Measurements from ENCODE around the gene AGBL2. TPM values are rescaled to one million over a fixed set of nuclear protein-coding genes. Genes with fewer than 3 reads are reported as not detected.
"Not testable (repeated sequence)": the region's sequence is repeated elsewhere in the genome, so short reads cannot be mapped to it uniquely, and the experiment has no call there.

The AGBL2 gene
- total RNA-seq, 4 donors from 2014 or later, result not detected

- Histone ChIP-seq H3K27me3 (no peaks in the 10 kb centered on the region), H3K4me3 (no peak overlapping the region), H3K36me3 (peaks cover 3 to 55% of the 10 kb centered on the region in 2 donors), H3K27ac (no peak overlapping the region), H3K4me1 (peaks cover 0 to 4% of the 10 kb centered on the region in 2 donors), H3K9me3 (no peaks in the 10 kb centered on the region)
- TF ChIP-seq POLR2A (IDR thresholded peaks at IDR 0.05), result no peak
- no peak for TF ChIP-seq CTCF (IDR thresholded peaks at IDR 0.05 in 4 of 5, conservative IDR thresholded peaks at IDR 0.05 in 1 of 5)
- in situ Hi-C loops (cut with MboI; ENCODE audit: low sequenced_read_pairs in 4 of 4) (no loop called here), intact Hi-C loops (cut with DNase I; ENCODE audit: low total_unique reads) (loop anchor here (5.0 kb wide), 1 partner anchor 74 kb away; the partner anchor contains the start of gene MTCH2)
- ATAC-seq (no peak), DNase-seq (no peak)
These were observed 1.5 kb upstream of the AGBL2 start for GRCh38 chr11:47716692-47717091.

GRCh38 chr11:47714554-47715081 is 551 bp downstream of the AGBL2 start:
- in situ Hi-C loops (cut with MboI; ENCODE audit: low sequenced_read_pairs in 4 of 4) (no loop called here), intact Hi-C loops (cut with DNase I; ENCODE audit: low total_unique reads) (loop anchor here (5.0 kb wide), 1 partner anchor 72 kb away; the partner anchor contains the start of gene MTCH2)
- ATAC-seq, result peak in 1 of 2 donors; percentile 59
- Histone ChIP-seq H3K4me1 (peaks cover 0 to 4% of the 10 kb centered on the region in 2 donors), H3K36me3 (peaks cover 3 to 37% of the 10 kb centered on the region in 2 donors), H3K4me3 (peak overlapping the region; percentile 61 to 82 (median 72)), H3K27ac (peak overlapping the region; percentile 8 to 65 (median 52)), H3K27me3 (no peaks in the 10 kb centered on the region), H3K9me3 (no peaks in the 10 kb centered on the region)
- TF ChIP-seq CTCF (IDR thresholded peaks at IDR 0.05 in 4 of 5, conservative IDR thresholded peaks at IDR 0.05 in 1 of 5) (no peak), POLR2A (IDR thresholded peaks at IDR 0.05) (no peak)
- DNase-seq, result no peak

- ATAC-seq (no peak), DNase-seq (no peak)
- no peak for TF ChIP-seq CTCF (IDR thresholded peaks at IDR 0.05 in 4 of 5, conservative IDR thresholded peaks at IDR 0.05 in 1 of 5)
- TF ChIP-seq POLR2A (IDR thresholded peaks at IDR 0.05), result no peak
- Histone ChIP-seq H3K4me3 (no peak overlapping the region), H3K36me3 (peaks cover 0 to 9% of the 10 kb centered on the region in 2 donors), H3K4me1 (peaks cover 0 to 4% of the 10 kb centered on the region in 2 donors), H3K9me3 (no peaks in the 10 kb centered on the region), H3K27ac (no peak overlapping the region), H3K27me3 (no peaks in the 10 kb centered on the region)
- in situ Hi-C loops (cut with MboI; ENCODE audit: low sequenced_read_pairs in 4 of 4) (no loop called here), intact Hi-C loops (cut with DNase I; ENCODE audit: low total_unique reads) (no loop called here)
These were observed 3.4 kb downstream of the AGBL2 start for GRCh38 chr11:47711816-47712215.

GRCh38 chr11:47711225-47711624 is 3.9 kb downstream of the AGBL2 start:
- Histone ChIP-seq H3K4me1 (peaks cover 0 to 4% of the 10 kb centered on the region in 2 donors), H3K27me3 (no peaks in the 10 kb centered on the region), H3K4me3 (no peak overlapping the region), H3K36me3 (peaks cover 0 to 3% of the 10 kb centered on the region in 2 donors), H3K27ac (no peak overlapping the region), H3K9me3 (no peaks in the 10 kb centered on the region)
- no peak for DNase-seq
- TF ChIP-seq CTCF (IDR thresholded peaks at IDR 0.05 in 4 of 5, conservative IDR thresholded peaks at IDR 0.05 in 1 of 5) (no peak), POLR2A (IDR thresholded peaks at IDR 0.05) (no peak)
- no peak for ATAC-seq
- in situ Hi-C loops (cut with MboI; ENCODE audit: low sequenced_read_pairs in 4 of 4), result no loop called here
- intact Hi-C loops (cut with DNase I; ENCODE audit: low total_unique reads), result no loop called here

- H3K4me3 ChIP-seq; H3K9me3 ChIP-seq; DNase-seq; in situ Hi-C loops (cut with MboI; ENCODE audit: low sequenced_read_pairs in 4 of 4); H3K27me3 ChIP-seq; ATAC-seq; intact Hi-C loops (cut with DNase I; ENCODE audit: low total_unique reads); H3K27ac ChIP-seq; H3K4me1 ChIP-seq; H3K36me3 ChIP-seq: not testable (repeated sequence)
These were observed 7.8 kb downstream of the AGBL2 start for GRCh38 chr11:47707275-47707786.
